AG10803 (cell line): ENCODE measurements around the gene ZFP82.

ENCODE experiments used
- DNase-seq: peaks from one replicate; pipeline ENCODE4 v3.0.0; 2010; ENCODE audit warnings: low read depth
- H3K4me3 ChIP-seq: 2 replicates; pipeline ENCODE4 v1.5.1; 2011; ENCODE audit warnings: mild to moderate bottlenecking, low read length, control low read depth
- TF ChIP-seq, protein P1 (sequence below): conservative IDR thresholded peaks from 2 replicates; pipeline ENCODE4 v1.5.1; 2011; ENCODE audit warnings: mild to moderate bottlenecking, low read length, control low read depth, inconsistent platforms

ZFP82 gene

DNA sequence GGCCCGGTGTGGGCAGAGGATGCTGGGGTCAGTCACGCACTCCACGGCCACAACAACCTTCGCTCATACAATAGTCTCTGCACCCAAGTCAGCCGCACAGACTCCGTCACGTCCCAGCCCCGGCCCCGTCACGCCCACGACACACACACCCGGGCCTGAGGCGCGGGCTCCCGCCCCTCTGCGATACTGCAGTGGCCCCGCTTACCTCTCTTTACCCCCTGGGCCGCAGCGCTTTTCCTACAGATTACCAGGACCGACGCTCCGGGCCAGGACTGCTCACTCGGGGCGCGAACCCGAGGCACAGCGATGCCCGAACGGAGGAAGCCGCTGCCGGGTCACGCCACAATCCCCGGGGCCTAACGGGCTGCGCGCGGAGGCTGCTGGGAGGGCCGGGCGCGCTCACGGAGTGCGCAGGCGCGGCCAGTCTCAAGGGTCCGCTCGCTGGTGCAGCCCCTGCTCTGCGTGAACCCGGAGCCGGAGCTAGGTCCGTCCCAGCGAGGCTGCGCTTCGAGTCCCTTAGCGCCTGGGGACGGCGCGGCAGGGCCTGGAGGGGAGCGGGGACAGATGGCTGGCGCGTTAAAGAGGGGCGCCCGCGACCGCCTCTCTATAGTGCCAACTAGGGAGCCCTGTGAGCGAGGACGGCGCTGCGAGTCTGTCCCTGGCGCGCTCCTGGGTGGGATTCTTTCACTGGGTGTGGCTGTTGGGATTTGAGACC, at the start of gene ZFP82:
Gene ZFP82, minus strand, starts transcription at position 358 of the 715 bp plus-strand sequence. CDS start 8,855 bp downstream, outside the sequence.
- peak; percentile 79 for DNase-seq
- TF ChIP-seq, protein P1, sequence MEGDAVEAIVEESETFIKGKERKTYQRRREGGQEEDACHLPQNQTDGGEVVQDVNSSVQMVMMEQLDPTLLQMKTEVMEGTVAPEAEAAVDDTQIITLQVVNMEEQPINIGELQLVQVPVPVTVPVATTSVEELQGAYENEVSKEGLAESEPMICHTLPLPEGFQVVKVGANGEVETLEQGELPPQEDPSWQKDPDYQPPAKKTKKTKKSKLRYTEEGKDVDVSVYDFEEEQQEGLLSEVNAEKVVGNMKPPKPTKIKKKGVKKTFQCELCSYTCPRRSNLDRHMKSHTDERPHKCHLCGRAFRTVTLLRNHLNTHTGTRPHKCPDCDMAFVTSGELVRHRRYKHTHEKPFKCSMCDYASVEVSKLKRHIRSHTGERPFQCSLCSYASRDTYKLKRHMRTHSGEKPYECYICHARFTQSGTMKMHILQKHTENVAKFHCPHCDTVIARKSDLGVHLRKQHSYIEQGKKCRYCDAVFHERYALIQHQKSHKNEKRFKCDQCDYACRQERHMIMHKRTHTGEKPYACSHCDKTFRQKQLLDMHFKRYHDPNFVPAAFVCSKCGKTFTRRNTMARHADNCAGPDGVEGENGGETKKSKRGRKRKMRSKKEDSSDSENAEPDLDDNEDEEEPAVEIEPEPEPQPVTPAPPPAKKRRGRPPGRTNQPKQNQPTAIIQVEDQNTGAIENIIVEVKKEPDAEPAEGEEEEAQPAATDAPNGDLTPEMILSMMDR = no peak

DNA sequence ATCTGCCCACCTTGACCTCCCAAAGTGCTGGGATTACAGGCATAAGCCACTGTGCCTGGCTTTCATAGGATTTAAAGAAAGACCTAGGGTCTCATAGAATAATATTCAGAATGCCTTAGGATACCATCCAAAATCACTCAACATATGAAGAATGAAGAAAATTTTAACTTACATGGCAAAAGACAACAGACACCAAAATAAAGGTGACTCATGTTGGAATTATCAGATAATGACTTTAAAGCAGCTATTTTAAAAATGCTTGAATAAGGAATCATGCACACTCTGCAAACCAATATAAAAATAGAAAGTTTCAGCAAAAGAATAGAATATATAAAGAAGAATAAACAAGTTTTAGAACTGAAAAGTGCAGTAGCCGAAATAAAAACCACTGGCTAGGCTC, 41.6 kb upstream of the ZFP82 start:
- peak; percentile 29 for DNase-seq
- TF ChIP-seq, protein P1 = no peak
- no peak overlapping the region for H3K4me3 ChIP-seq

More for the DNA sequence above, at the start of gene ZFP82:
- peak within 1 kb of the TSS; percentile 79 for H3K4me3 ChIP-seq

- TF ChIP-seq, protein P1 = no peak
These were observed 38.4 kb upstream of the ZFP82 start for GRCh38 chr19:36456831-36457230.

GRCh38 chr19:36449059-36449670, 30.7 kb upstream of the ZFP82 start:
- TF ChIP-seq, protein P1 = no peak
- DNase-seq = no peak
- no peak overlapping the region for H3K4me3 ChIP-seq

More at GRCh38 chr19:36456831-36457230, 38.4 kb upstream of the ZFP82 start:
- no peak for DNase-seq
- H3K4me3 ChIP-seq = no peak overlapping the region

DNA sequence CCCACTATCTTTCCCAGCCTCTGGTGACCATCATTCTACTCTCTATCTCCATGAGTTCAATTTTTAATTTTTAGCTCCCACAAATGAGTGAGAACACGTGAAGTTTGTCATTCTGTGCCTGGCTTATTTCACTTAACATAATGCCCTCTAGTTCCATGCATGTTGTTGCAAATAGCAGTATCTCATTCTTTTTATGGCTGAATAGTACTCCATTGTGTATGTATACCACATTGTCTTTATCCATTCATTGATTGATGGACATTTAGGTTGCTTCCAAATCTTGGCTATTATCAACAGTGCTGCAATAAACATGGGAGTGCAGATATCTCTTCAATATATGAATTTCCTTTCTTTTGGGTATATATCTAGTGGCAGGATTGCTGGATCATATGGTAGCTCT, 22.9 kb upstream of the ZFP82 start:
- no peak for DNase-seq
- H3K4me3 ChIP-seq = no peak overlapping the region
- TF ChIP-seq, protein P1 = no peak

- TF ChIP-seq, protein P1 = no peak
- H3K4me3 ChIP-seq = no peak overlapping the region
- DNase-seq = no peak
These were observed 18.1 kb upstream of the ZFP82 start for GRCh38 chr19:36436531-36436930.

DNA sequence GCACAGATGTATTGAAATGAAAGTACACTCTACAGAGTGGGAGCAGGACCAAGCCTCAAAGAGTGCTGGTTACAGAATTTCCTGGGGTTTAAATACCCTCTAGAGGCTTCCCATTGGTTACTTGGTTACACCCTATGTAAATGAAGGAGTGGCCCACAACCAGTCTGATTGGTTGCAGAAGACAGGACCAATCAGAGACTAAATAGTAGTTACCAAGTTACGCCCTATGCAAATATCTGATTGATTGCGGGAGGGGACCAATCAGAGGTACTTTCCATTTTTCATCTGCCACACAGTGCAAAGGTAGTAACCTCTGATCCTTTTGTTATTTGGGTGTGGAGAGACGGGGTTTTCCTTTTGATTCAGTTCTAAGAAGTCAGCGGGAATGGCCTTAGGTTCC, 5.5 kb upstream of the ZFP82 start:
- no peak overlapping the region for H3K4me3 ChIP-seq
- DNase-seq = no peak
- TF ChIP-seq, protein P1 = no peak
